Adipocyte (in vitro differentiated cells): ENCODE results near the gene MORN1.

Experiments
- DNase-seq: peaks from one replicate; pipeline ENCODE4 v3.0.0-alpha.2; 2015; ENCODE audit warnings: low read depth
- H3K27me3 ChIP-seq: replicated peaks from 2 replicates; pipeline ENCODE4 v1.7.0; 2013; ENCODE audit warnings: mild to moderate bottlenecking, low read length, moderate library complexity; ENCODE audit not compliant: control insufficient read depth, insufficient read depth
- H3K36me3 ChIP-seq: 2 replicates; pipeline ENCODE4 v1.7.0; 2013; ENCODE audit warnings: low read length, mild to moderate bottlenecking, moderate library complexity; ENCODE audit not compliant: control insufficient read depth, insufficient read depth, severe bottlenecking
- H3K4me1 ChIP-seq: 2 replicates; pipeline ENCODE4 v1.7.0; 2013; ENCODE audit warnings: mild to moderate bottlenecking, low read length, moderate library complexity; ENCODE audit not compliant: control insufficient read depth, insufficient read depth
- H3K4me3 ChIP-seq: 2 replicates; pipeline ENCODE4 v1.7.0; 2013; ENCODE audit warnings: mild to moderate bottlenecking, low read length, moderate library complexity
- H3K9ac ChIP-seq: 2 replicates; pipeline ENCODE4 v1.7.0; 2013; ENCODE audit warnings: mild to moderate bottlenecking, low read length, moderate library complexity
- H3K9me3 ChIP-seq: 2 replicates; pipeline ENCODE4 v1.7.0; 2013; ENCODE audit warnings: mild to moderate bottlenecking, low read length, moderate library complexity; ENCODE audit not compliant: control insufficient read depth

Gene MORN1

DNA sequence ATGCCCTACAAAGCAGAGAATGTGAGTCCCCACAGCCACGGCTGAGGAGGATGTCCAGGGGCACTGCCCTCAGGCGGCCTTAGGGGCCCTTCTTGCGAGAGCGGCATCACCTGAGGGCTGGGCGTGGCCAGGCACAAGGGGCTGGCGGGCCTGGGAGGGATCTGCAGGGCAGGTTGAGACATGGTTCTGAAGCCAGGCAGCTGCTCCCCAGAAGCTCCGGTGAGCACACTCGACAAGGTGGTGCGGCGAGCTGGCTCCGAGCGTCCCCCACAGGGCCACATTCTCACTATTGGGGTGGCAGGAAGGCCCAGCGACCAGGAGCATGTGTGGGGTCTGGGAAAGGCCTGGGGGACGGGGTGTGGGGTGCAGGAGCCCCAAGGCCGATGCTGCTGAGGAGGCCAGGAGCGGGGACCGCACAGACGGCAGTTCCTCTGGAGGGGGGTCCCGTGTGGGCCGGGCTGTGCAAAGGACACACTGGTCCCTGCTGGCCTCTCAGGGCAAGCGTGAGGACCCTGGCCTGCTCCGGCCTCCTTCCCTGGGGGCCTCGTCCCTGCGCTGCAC is 47.2 kb downstream of the MORN1 start:
- Histone ChIP-seq H3K4me3 (no peak overlapping the region), H3K9ac (no peak overlapping the region), H3K4me1 (no peaks in the 10 kb centered on the region), H3K36me3 (no peaks in the 10 kb centered on the region), H3K9me3 (no peaks in the 10 kb centered on the region), H3K27me3 (peaks cover 4% of the 10 kb centered on the region)
- no peak for DNase-seq

DNA sequence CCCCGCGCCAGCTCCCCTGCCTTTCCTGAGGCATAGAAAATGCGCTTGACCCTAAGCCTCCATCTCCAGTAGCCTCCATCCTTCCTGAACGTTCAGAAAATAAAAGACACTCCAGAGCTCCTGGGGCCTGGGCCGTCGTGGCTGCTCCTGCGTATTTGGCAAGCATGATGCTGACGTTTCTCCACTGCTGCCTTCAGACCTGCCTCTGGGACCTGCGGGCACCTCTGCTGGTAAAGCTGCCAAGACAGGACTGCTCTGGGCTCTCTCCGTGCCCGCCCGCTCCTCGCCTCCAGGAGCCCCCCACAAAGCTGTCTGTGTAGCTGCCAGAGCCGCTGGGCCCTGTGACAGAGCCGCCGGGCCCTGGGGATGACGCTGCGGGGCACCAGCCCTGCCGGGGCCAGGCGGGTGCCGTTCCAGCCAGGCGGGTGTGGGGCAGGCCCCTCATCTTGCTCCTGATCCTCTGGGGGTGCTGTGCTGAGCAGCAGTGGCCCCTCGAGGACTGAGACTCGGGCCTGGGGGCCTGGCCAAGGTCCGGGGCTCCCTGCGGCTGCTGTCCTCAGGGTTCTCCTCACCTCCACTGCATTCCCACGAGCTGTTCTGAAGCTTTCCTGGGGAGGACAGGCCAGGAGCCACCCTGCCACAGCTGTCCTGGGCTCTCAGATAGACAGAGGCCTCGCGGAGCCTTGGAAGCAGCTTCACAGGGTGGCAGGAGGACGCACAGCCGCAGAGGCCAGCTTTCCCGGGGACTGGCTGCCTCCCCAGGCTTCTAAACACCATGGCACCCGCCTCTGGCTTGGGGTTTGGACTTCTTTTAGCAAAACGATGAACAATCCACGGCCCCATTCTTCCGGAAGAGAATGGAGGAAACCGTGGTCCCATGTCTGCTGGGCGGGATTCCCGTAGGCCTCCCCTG is 48.1 kb downstream of the MORN1 start:
- H3K4me3 ChIP-seq: no peak overlapping the region
- H3K9me3 ChIP-seq: no peaks in the 10 kb centered on the region
- no peaks in the 10 kb centered on the region for H3K36me3 ChIP-seq
- DNase-seq: no peak
- no peaks in the 10 kb centered on the region for H3K4me1 ChIP-seq
- peaks cover 4% of the 10 kb centered on the region for H3K27me3 ChIP-seq
- H3K9ac ChIP-seq: no peak overlapping the region

DNA sequence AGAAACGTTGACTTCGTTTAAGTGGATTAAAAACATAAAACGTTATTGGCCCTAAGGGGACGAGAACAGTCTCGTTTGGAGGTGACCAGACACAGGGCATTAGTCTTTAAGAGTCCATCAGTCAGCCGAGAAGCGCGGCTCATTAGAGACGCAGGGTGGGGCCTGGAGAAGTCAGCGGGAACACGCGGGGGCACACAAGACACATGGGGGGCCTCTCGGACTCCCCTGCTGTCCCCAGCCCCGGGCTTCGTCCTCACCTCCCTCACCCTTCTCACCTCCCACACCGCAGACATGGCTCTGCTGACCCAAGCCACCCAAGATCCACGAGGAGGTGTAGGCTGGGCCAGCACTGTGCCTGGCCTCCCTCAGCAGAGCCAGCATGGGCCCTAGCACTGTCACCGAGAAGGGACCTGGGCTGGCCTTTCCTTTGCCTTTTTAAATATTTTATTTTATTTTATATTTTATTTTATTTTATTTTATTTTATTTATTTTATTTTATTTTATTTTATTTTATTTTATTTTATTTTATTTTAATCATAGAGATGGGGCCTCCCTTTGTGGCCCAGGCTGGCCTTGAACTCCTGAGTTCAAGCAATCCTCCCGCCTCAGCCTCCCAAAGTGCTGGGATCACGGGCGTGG is 48.9 kb downstream of the MORN1 start:
- DNase-seq: no peak
- Histone ChIP-seq H3K9ac (no peak overlapping the region), H3K27me3 (peaks cover 4% of the 10 kb centered on the region), H3K4me3 (no peak overlapping the region), H3K9me3 (no peaks in the 10 kb centered on the region), H3K36me3 (no peaks in the 10 kb centered on the region), H3K4me1 (no peaks in the 10 kb centered on the region)

DNA sequence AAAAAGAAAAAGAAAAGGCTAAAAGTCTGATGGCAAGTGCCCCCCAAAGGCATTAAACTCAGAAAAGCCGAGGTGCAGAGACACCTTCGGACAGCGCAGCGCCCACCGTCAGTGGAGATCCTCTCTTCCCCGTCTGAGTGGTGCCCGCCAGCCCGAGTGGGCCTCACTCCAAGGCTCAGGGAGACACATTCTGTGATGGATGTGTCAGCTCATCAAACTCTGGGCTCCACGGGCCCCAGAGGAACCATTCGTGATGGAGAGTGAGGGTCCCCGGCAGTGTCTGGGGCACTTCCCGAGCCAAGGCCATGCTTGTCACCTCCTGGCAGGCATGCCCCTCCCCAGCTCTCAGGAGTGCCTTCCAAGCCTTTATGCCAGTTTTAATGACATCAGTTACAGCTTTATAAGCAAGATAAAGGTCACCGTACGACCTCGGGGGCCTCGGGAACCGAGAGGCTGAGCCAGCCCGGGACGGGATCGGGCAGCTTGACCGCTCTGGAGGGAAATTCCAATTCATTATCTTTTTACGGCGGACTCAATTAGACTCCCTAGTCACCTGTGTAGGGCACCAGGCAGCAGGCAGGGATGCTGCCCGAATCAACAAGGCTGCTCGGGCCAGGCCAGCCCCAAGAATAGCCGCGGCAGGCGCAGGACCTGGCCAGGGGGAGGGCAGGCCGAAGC is 49.5 kb downstream of the MORN1 start:
- Histone ChIP-seq H3K9ac (no peak overlapping the region), H3K4me1 (no peaks in the 10 kb centered on the region), H3K36me3 (no peaks in the 10 kb centered on the region), H3K4me3 (no peak overlapping the region), H3K27me3 (no peaks in the 10 kb centered on the region), H3K9me3 (no peaks in the 10 kb centered on the region)
- DNase-seq: no peak

DNA sequence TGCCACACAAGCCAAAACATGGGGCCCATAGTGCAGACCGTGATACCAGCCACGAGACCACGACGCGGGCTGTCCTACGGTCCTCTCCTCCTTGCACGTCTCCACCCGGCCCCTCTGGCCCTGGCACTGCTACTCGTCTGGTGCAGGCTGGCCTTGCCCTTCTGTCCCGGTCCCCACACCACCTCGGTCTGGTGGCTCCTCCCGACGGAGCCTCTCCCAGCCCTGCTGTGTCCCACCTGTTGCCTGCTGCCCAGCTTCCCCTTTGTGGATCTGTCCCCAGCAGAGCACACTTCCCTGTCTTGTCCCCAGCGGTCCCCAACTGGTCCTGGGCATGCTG is 50.5 kb downstream of the MORN1 start:
- H3K4me1 ChIP-seq: no peaks in the 10 kb centered on the region
- no peaks in the 10 kb centered on the region for H3K9me3 ChIP-seq
- no peaks in the 10 kb centered on the region for H3K27me3 ChIP-seq
- H3K9ac ChIP-seq: no peak overlapping the region
- DNase-seq: no peak
- H3K36me3 ChIP-seq: no peaks in the 10 kb centered on the region
- no peak overlapping the region for H3K4me3 ChIP-seq

DNA sequence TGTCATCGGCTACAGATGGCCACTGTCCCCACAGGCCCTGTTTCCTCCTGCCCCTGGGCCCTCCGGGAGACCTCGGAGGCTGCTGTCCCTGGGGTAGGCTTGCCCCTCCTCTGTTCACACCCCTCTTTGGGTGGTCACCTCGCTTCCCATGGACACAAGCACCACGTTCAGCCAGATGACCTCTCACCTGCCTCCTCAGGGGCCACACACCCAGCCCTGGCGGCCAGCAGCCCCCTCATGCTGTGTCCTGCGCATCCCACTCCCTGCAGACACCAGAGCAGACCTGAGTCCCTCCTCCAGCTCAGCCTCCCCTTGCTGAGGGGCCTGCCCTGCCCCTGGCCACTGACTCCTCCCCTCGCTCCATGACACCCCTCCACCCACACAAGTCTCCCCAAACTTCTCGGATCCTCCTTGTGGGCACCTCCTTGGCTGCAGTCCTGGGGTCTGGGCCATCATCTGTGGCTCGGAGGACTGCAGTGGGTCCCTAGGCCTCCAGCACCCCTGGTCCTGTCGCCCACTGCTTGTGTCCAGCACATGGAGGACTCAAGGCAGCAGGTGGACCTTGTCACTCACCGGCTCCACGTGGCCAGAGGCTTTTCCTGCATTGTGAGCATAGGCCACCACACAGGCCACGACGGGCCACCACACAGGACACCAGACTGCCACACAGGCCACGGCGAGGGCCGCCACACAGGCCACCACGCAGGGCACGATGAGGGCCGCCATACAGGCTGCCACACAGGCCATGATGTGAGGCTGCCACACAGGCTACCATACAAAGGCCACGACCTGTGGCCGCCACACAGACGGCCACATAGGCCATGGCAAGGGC is 51.1 kb downstream of the MORN1 start:
- Histone ChIP-seq H3K4me1 (no peaks in the 10 kb centered on the region), H3K27me3 (no peaks in the 10 kb centered on the region), H3K4me3 (no peak overlapping the region), H3K9me3 (no peaks in the 10 kb centered on the region), H3K36me3 (no peaks in the 10 kb centered on the region), H3K9ac (no peak overlapping the region)
- DNase-seq: no peak

DNA sequence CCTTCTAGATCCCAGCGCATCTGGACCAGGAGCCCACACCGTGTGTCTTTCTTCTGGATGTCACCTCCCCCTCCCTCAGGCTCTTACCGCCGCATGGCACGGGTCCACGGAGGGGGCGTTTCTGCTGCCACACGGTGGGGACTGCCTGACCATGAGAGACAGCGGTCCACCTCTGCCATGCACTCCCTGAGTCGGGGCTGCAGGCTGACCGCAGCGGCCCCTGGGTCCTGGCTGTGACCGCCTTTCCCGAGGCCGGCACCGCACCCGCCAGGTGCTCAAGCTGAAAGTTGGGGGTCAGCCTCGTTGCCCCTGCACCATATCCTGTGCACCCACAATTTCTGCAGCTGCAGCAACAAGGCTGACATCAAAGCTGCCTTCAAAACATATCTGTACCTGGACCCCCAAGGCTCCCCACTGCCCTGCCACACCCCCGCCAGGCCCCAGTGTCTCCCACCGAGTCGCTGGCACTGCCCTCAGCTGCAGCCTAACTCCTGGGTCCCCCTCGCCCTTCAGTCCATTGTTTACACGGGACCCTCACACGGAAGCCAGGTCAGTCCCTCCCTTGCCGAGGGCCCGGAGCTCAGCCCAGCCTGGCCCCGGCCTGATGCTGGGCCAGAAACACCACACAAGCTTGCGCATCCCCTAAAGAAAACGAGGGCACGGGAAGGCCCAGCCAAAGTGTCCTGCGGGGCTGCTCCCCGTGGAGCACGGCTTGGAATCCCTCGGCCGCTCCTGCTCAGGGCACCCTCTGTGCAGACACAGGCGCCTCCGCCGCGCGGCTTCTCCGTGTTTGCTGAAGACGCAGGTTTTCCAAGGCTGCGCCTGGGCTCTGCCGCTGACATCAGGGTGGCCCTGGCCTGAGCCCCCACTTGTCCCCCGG is 51.9 kb downstream of the MORN1 start:
- Histone ChIP-seq H3K27me3 (no peaks in the 10 kb centered on the region), H3K9ac (no peak overlapping the region), H3K4me3 (no peak overlapping the region), H3K4me1 (no peaks in the 10 kb centered on the region), H3K36me3 (no peaks in the 10 kb centered on the region), H3K9me3 (no peaks in the 10 kb centered on the region)
- no peak for DNase-seq

DNA sequence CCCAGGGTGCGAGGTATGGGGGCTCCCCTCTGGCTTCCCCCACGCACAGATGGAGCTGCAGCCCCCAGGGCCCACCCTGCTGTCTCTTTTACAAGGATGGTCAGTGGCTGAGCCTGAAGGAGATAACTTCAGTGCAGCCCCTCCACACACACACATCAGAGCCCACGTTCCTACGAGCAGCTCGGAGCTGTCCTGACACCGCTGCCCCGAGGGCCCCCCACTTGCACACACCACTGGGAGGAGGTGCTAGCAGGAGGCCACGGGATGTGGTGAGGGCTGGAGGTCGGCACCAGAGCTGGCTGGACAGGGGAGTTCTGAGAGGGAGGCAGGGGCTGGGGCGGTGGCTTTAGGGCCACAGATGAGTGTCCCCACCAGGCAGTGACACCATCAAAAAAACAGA is 53.9 kb downstream of the MORN1 start:
- Histone ChIP-seq H3K9ac (no peak overlapping the region), H3K36me3 (no peaks in the 10 kb centered on the region), H3K4me3 (no peak overlapping the region), H3K27me3 (no peaks in the 10 kb centered on the region), H3K4me1 (no peaks in the 10 kb centered on the region), H3K9me3 (no peaks in the 10 kb centered on the region)
- no peak for DNase-seq

DNA sequence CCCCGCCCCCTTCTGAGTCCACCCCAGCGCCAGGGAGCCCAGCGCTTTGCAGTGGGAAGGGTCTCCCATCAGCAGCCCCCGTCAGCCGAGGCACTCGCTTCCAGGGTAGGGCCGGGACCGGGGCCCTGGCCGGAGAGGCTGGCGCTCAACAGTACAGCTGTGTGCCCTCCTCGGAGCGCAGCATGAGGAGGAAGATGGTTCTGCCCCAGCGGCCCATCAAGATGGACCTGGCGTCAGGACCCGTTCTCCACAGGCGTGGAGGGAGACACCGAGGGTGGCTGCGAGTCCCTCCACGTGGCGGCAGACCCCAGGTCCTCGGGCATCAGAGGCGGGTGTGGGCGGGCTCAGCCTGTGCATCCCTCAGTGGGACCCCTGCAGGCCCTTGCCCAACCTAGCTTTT is 54.3 kb downstream of the MORN1 start:
- H3K4me3 ChIP-seq: no peak overlapping the region
- H3K9ac ChIP-seq: no peak overlapping the region
- no peaks in the 10 kb centered on the region for H3K4me1 ChIP-seq
- no peaks in the 10 kb centered on the region for H3K36me3 ChIP-seq
- no peaks in the 10 kb centered on the region for H3K9me3 ChIP-seq
- no peaks in the 10 kb centered on the region for H3K27me3 ChIP-seq
- no peak for DNase-seq

DNA sequence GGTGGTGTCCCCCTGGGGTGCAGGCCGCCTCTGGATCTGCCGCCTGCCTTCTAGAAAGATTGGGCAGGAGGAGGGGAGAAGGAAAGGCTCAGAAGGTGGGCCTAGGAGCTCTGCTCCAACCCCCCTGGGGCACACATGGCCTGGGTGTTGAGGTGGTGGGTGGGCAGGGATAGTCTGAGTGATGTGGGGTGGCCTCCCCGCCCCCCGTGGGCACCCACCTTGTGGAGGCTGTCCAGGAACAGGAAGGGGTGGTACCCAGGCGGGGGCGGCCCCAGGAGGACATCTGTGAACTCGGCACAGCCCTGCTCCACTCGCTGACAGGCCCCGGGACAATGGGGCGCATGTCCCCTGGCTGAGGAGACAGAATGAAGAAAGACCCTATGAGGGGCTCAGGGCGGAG is 54.9 kb downstream of the MORN1 start:
- DNase-seq: no peak
- no peaks in the 10 kb centered on the region for H3K4me1 ChIP-seq
- no peak overlapping the region for H3K4me3 ChIP-seq
- H3K9me3 ChIP-seq: no peaks in the 10 kb centered on the region
- H3K27me3 ChIP-seq: no peaks in the 10 kb centered on the region
- H3K9ac ChIP-seq: no peak overlapping the region
- H3K36me3 ChIP-seq: no peaks in the 10 kb centered on the region
